ENCODE results near the gene CFAP251. TPM values are rescaled to one million over a fixed set of nuclear protein-coding genes. Genes with fewer than 3 reads are reported as not detected.

CFAP251 gene
- polyA plus RNA-seq, 2 of the 4 experiments (the other 2 are of a cell fraction): 0.94 to 1.4 TPM

DNA sequence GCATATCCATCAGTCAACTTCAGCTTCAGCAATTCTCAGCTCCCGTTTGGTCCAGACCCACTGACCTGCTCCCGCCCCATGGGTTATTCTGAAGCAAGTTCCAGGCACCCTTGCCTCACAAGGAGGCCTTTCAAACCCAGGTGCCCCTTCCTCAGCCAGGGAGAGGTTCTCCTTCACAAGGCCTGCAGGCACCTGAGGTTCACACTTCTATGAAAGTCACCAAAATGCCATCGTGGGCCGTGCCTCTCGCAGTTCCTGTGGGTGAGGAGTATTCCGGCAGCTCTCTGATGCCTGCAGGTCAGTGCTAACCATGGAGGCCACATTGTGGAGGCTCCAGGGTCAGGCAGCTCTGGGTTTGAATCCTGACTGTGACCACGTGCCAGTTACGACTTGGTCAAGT, 63.1 kb downstream of the CFAP251 start:
- WGBS (ENCODE audit: missing lambda C conversion rate): 72% methylated on average over 8 of the region's 8 CpGs
- DNase-seq (ENCODE audit: low read depth in 1 of 2, low spot score in 1 of 2) (no peak), ATAC-seq (peak in 1 of 2 experiments; percentile 40; a peak in 2 of 6 replicates), FAIRE-seq (no peak)
- ChIA-PET CTCF (interaction anchor here (0.7 to 1.4 kb wide), 2 partner anchors 10 to 149 kb away, joined by 3 read pairs; no protein-coding TSS in a partner anchor), POLR2A (no interaction called here)
- Histone ChIP-seq H3K4me1 (no peaks in the 10 kb centered on the region), H3K4me3 (no peak overlapping the region), H3K4me2 (no peak overlapping the region), H3K27ac (no peak overlapping the region), H3K9me3 (no peaks in the 10 kb centered on the region)
- TF ChIP-seq, protein P1, sequence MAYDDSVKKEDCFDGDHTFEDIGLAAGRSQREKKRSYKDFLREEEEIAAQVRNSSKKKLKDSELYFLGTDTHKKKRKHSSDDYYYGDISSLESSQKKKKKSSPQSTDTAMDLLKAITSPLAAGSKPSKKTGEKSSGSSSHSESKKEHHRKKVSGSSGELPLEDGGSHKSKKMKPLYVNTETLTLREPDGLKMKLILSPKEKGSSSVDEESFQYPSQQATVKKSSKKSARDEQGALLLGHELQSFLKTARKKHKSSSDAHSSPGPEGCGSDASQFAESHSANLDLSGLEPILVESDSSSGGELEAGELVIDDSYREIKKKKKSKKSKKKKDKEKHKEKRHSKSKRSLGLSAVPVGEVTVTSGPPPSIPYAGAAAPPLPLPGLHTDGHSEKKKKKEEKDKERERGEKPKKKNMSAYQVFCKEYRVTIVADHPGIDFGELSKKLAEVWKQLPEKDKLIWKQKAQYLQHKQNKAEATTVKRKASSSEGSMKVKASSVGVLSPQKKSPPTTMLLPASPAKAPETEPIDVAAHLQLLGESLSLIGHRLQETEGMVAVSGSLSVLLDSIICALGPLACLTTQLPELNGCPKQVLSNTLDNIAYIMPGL (CRISPR knock-in tag; IDR thresholded peaks at IDR 0.05; ENCODE audit: borderline replicate concordance): no peak
- TF ChIP-seq, protein P2, sequence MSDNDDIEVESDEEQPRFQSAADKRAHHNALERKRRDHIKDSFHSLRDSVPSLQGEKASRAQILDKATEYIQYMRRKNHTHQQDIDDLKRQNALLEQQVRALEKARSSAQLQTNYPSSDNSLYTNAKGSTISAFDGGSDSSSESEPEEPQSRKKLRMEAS (IDR thresholded peaks at IDR 0.05): no peak
- TF ChIP-seq, protein P3, sequence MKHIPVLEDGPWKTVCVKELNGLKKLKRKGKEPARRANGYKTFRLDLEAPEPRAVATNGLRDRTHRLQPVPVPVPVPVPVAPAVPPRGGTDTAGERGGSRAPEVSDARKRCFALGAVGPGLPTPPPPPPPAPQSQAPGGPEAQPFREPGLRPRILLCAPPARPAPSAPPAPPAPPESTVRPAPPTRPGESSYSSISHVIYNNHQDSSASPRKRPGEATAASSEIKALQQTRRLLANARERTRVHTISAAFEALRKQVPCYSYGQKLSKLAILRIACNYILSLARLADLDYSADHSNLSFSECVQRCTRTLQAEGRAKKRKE (CRISPR knock-in tag; IDR thresholded peaks at IDR 0.05; ENCODE audit: low read depth): no peak
- TF ChIP-seq RCOR1 (IDR thresholded peaks at IDR 0.05; ENCODE audit: low read depth, low read length) (no peak), TP53 (CRISPR knock-in tag; IDR thresholded peaks at IDR 0.05) (no peak), RNF2 (IDR thresholded peaks at IDR 0.05; ENCODE audit: borderline replicate concordance, low read depth) (no peak), ZSCAN20 (CRISPR knock-in tag; IDR thresholded peaks at IDR 0.05) (no peak), CEBPB (IDR thresholded peaks at IDR 0.05) (no peak), BHLHE40 (IDR thresholded peaks at IDR 0.05; ENCODE audit: low read depth, low read length) (no peak), HOXB5 (CRISPR knock-in tag; IDR thresholded peaks at IDR 0.05) (no peak), SMC3 (IDR thresholded peaks at IDR 0.05) (no peak), MAFK (IDR thresholded peaks at IDR 0.05; ENCODE audit: partially characterized antibody) (no peak), POLR2A (IDR thresholded peaks at IDR 0.05; ENCODE audit: low read length) (no peak)
- TF ChIP-seq, protein P4, sequence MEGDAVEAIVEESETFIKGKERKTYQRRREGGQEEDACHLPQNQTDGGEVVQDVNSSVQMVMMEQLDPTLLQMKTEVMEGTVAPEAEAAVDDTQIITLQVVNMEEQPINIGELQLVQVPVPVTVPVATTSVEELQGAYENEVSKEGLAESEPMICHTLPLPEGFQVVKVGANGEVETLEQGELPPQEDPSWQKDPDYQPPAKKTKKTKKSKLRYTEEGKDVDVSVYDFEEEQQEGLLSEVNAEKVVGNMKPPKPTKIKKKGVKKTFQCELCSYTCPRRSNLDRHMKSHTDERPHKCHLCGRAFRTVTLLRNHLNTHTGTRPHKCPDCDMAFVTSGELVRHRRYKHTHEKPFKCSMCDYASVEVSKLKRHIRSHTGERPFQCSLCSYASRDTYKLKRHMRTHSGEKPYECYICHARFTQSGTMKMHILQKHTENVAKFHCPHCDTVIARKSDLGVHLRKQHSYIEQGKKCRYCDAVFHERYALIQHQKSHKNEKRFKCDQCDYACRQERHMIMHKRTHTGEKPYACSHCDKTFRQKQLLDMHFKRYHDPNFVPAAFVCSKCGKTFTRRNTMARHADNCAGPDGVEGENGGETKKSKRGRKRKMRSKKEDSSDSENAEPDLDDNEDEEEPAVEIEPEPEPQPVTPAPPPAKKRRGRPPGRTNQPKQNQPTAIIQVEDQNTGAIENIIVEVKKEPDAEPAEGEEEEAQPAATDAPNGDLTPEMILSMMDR (IDR thresholded peaks at IDR 0.05): no peak
- TF ChIP-seq, protein P5, sequence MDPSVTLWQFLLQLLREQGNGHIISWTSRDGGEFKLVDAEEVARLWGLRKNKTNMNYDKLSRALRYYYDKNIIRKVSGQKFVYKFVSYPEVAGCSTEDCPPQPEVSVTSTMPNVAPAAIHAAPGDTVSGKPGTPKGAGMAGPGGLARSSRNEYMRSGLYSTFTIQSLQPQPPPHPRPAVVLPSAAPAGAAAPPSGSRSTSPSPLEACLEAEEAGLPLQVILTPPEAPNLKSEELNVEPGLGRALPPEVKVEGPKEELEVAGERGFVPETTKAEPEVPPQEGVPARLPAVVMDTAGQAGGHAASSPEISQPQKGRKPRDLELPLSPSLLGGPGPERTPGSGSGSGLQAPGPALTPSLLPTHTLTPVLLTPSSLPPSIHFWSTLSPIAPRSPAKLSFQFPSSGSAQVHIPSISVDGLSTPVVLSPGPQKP (IDR thresholded peaks at IDR 0.05; ENCODE audit: low read depth, low read length): no peak
- TF ChIP-seq, protein P6, sequence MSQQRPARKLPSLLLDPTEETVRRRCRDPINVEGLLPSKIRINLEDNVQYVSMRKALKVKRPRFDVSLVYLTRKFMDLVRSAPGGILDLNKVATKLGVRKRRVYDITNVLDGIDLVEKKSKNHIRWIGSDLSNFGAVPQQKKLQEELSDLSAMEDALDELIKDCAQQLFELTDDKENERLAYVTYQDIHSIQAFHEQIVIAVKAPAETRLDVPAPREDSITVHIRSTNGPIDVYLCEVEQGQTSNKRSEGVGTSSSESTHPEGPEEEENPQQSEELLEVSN (IDR thresholded peaks at IDR 0.05; ENCODE audit: borderline replicate concordance, low read depth): no peak
- TF ChIP-seq, protein P7, sequence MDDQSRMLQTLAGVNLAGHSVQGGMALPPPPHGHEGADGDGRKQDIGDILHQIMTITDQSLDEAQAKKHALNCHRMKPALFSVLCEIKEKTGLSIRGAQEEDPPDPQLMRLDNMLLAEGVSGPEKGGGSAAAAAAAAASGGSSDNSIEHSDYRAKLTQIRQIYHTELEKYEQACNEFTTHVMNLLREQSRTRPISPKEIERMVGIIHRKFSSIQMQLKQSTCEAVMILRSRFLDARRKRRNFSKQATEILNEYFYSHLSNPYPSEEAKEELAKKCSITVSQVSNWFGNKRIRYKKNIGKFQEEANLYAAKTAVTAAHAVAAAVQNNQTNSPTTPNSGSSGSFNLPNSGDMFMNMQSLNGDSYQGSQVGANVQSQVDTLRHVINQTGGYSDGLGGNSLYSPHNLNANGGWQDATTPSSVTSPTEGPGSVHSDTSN (IDR thresholded peaks at IDR 0.05): no peak

DNA sequence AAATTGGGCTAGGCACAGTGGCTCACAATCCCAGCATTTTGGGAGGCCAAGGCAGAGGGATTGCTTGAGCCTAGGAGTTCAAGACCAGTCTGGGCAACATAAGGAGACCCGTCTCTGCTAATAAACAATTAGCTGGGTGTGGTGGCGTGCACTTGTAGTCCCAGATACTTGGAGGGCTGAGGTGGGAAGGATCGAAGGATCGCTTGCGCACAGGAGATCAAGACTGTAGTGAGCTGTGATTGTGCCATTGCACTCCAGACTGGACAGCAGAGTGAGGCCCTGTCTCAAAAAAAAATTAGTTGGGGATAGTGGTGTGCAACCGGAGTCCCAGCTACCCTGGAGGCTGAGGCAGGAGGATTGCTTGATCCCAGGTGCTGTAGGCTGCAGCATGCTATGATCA, 64.6 kb downstream of the CFAP251 start:
- TF ChIP-seq CBX2 (IDR thresholded peaks at IDR 0.05; ENCODE audit: borderline replicate concordance, low read depth): no peak
- no peak for TF ChIP-seq RARB (CRISPR knock-in tag; IDR thresholded peaks at IDR 0.05)
- no peak for TF ChIP-seq MYC (IDR thresholded peaks at IDR 0.05; ENCODE audit: borderline replicate concordance, low read length)
- no peak for TF ChIP-seq FOSL2 (IDR thresholded peaks at IDR 0.05)
- no peak for TF ChIP-seq FOSL2 (CRISPR knock-in tag; IDR thresholded peaks at IDR 0.05)
- no peak for TF ChIP-seq RCOR1 (IDR thresholded peaks at IDR 0.05; ENCODE audit: low read depth, low read length)
- DNase-seq (ENCODE audit: low read depth in 1 of 2, low spot score in 1 of 2) (no peak), ATAC-seq (no peak), FAIRE-seq (no peak)
- CTCF ChIA-PET: interaction anchor here (0.6 to 1.4 kb wide), 5 partner anchors 9 to 201 kb away, joined by 3 to 4 read pairs (median 3); no protein-coding TSS in a partner anchor
- no peaks in the 10 kb centered on the region for H3K4me1 ChIP-seq
- POLR2A ChIA-PET: interaction anchor here (1.1 kb wide), 1 partner anchor 9 kb away, joined by 4 read pairs; no protein-coding TSS in a partner anchor
- H3K4me2 ChIP-seq: no peak overlapping the region
- no peak overlapping the region for H3K27ac ChIP-seq
- 92% methylated on average over 6 of the region's 6 CpGs for WGBS (ENCODE audit: missing lambda C conversion rate)
- H3K4me3 ChIP-seq: no peak overlapping the region
- no peaks in the 10 kb centered on the region for H3K9me3 ChIP-seq

All from A549 (cell line).